Astrocyte (in vitro differentiated cells and primary cell): Measurements from ENCODE around the gene PGP. TPM values are rescaled to one million over a fixed set of nuclear protein-coding genes. Genes with fewer than 3 reads are reported as not detected.

Experiments used
- DNase-seq: peaks from one replicate; pipeline ENCODE4 v3.0.0-alpha.2; 2010; ENCODE audit warnings: low read depth
- FAIRE-seq: peaks from 2 replicates; lab custom pipeline; 2011; peaks lifted over from hg19 to GRCh38; lab: Jason Lieb, UNC
- H2AFZ ChIP-seq: 2 replicates; pipeline ENCODE4 v1.6.0; 2012; ENCODE audit warnings: low read depth, low read length, inconsistent platforms
- H3K27ac ChIP-seq: 2 replicates; pipeline ENCODE4 v1.5.1; 2011; ENCODE audit warnings: low read depth, low read length, inconsistent platforms
- H3K27me3 ChIP-seq: 2 replicates; pipeline ENCODE4 v1.6.0; 2011; ENCODE audit warnings: low read length, inconsistent platforms; ENCODE audit not compliant: insufficient read depth
- H3K36me3 ChIP-seq: 2 replicates; pipeline ENCODE4 v1.5.1; 2011; ENCODE audit warnings: low read length, inconsistent platforms; ENCODE audit not compliant: insufficient read depth
- H3K4me1 ChIP-seq: 2 replicates; pipeline ENCODE4 v1.5.1; 2011; ENCODE audit warnings: low read length, inconsistent platforms; ENCODE audit not compliant: insufficient read depth
- H3K4me2 ChIP-seq: 2 replicates; pipeline ENCODE4 v1.6.0; 2012; ENCODE audit warnings: low read length, inconsistent platforms
- H3K4me3 ChIP-seq: 2 replicates; pipeline ENCODE4 v1.5.1; 2011; ENCODE audit warnings: low read depth, mild to moderate bottlenecking, low read length, inconsistent platforms; ENCODE audit not compliant: insufficient read depth
- H3K79me2 ChIP-seq: 2 replicates; pipeline ENCODE4 v1.6.0; 2012; ENCODE audit warnings: mild to moderate bottlenecking, low read length, inconsistent platforms; ENCODE audit not compliant: insufficient read depth
- H3K9ac ChIP-seq: 2 replicates; pipeline ENCODE4 v1.6.0; 2012; ENCODE audit warnings: mild to moderate bottlenecking, low read length, inconsistent platforms
- H3K9me3 ChIP-seq: 2 replicates; pipeline ENCODE4 v1.5.1; 2012; ENCODE audit warnings: low read depth, mild to moderate bottlenecking, low read length, inconsistent platforms; ENCODE audit not compliant: insufficient read depth
- H4K20me1 ChIP-seq: 2 replicates; pipeline ENCODE4 v1.6.0; 2012; ENCODE audit warnings: low read length, inconsistent platforms; ENCODE audit not compliant: insufficient read depth
- H3K27ac Mint-ChIP-seq: one replicate; pipeline ENCODE4 v1.8.0; 2021; ENCODE audit warnings: mild to moderate bottlenecking, mixed read lengths; ENCODE audit not compliant: unreplicated experiment
- H3K27me3 Mint-ChIP-seq: one replicate; pipeline ENCODE4 v1.8.0; 2021; ENCODE audit warnings: low read depth, mixed read lengths; ENCODE audit not compliant: unreplicated experiment
- H3K36me3 Mint-ChIP-seq: one replicate; pipeline ENCODE4 v1.8.0; 2021; ENCODE audit warnings: low read depth, mixed read lengths; ENCODE audit not compliant: unreplicated experiment
- H3K4me1 Mint-ChIP-seq: one replicate; pipeline ENCODE4 v1.8.0; 2021; ENCODE audit warnings: low read depth, mixed read lengths; ENCODE audit not compliant: unreplicated experiment
- H3K4me3 Mint-ChIP-seq: one replicate; pipeline ENCODE4 v1.8.0; 2021; ENCODE audit warnings: mild to moderate bottlenecking, moderate library complexity, mixed read lengths; ENCODE audit not compliant: unreplicated experiment
- H3K9me3 Mint-ChIP-seq: one replicate; pipeline ENCODE4 v1.8.0; 2021; ENCODE audit warnings: mild to moderate bottlenecking, mixed read lengths; ENCODE audit not compliant: unreplicated experiment
- EZH2 ChIP-seq: IDR thresholded peaks from 2 replicates; pipeline ENCODE4 v1.6.1; 2012; ENCODE audit warnings: mild to moderate bottlenecking, low read length, inconsistent platforms; ENCODE audit not compliant: insufficient read depth
- total RNA-seq: library from RNA; stranded (reverse); gene quantifications from 2 replicates; pipeline ENCODE4 v1.2.1, GENCODE V29; 2021
- TF ChIP-seq, protein P1 (sequence below): IDR thresholded peaks from 2 replicates; pipeline ENCODE4 v1.5.1; 2011; ENCODE audit warnings: low read depth, mild to moderate bottlenecking, inconsistent platforms, low read length, moderate library complexity; ENCODE audit not compliant: insufficient read depth

Gene PGP
- total RNA-seq, 1 donor from 2014 or later: 21.1 TPM

DNA sequence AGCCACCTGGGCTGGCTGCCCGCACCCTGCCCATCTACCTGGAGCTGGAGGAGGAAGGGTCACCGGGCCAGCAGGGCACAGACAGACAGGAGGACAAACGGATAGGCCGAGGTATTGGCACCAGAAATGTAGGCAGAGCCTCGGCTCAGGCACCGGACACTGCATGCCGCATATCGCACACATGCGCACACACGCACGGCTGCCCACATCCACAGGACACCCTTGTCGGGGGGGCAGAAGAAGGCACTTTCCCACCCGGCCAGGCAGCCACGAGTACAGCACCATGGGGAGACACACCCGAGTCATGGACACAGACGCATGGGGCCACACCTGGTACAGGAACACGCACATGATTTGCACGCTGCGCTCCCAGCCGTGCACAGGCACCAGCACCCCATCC is 32.7 kb downstream of the PGP start:
- no peaks in the 10 kb centered on the region for H3K9me3 Mint-ChIP-seq

DNA sequence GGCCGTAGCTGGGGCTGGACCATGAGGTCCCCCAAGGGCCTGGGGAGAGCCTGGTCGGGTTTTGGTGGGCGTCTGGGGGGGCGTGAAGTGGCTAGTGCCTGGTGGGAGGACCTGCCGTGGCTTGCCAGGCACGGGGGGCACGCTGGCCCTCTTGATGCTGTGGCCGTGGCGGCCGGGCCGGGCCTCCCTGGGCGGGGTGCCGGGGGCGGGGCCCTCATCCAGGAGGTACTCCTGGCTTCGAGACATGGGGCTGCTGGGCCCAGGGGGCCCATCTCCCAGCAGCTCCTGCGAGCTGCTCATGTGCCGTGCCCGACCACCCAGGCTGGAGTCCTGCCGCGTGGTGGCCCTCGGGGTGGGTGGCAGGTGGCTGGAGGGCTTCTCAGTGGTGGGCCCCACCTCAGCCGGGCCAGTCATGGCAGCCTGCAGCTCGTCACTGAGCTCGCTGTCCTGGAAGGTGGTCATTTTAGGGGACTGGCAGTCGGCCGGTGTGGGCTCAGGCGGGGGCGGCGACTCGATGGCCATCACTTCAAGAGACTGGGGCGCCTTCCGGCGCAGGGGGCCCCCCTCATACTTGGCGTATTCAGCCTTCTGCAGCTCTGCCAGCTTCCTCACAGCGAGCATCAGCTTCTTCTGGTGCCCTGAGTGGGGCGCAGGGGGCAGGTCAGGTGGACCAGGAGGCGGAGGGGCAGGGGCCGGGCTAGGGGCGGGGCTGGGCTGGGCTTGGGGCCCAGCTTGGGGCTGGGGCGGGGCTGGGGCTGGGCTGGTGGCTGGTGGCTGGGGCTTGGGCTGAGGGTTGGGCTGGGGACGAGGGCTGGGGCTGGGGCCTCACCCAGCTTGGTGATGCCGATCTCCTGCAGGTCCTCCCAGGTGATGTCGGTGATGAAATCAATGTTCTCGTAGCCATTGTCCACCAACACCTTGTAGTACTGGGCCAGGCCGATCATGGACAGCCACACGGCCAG is 33.4 kb downstream of the PGP start:
- H3K4me3 Mint-ChIP-seq: no peak overlapping the region
- H2AFZ ChIP-seq: no peak overlapping the region
- no peaks in the 10 kb centered on the region for H3K4me1 ChIP-seq
- H3K4me3 ChIP-seq: no peak overlapping the region
- no peaks in the 10 kb centered on the region for H3K9me3 Mint-ChIP-seq
- H3K27ac Mint-ChIP-seq: no peak overlapping the region
- H3K9me3 ChIP-seq: no peaks in the 10 kb centered on the region
- H3K4me1 Mint-ChIP-seq: no peaks in the 10 kb centered on the region
- TF ChIP-seq, protein P1, sequence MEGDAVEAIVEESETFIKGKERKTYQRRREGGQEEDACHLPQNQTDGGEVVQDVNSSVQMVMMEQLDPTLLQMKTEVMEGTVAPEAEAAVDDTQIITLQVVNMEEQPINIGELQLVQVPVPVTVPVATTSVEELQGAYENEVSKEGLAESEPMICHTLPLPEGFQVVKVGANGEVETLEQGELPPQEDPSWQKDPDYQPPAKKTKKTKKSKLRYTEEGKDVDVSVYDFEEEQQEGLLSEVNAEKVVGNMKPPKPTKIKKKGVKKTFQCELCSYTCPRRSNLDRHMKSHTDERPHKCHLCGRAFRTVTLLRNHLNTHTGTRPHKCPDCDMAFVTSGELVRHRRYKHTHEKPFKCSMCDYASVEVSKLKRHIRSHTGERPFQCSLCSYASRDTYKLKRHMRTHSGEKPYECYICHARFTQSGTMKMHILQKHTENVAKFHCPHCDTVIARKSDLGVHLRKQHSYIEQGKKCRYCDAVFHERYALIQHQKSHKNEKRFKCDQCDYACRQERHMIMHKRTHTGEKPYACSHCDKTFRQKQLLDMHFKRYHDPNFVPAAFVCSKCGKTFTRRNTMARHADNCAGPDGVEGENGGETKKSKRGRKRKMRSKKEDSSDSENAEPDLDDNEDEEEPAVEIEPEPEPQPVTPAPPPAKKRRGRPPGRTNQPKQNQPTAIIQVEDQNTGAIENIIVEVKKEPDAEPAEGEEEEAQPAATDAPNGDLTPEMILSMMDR: no peak
- TF ChIP-seq EZH2: no peak
- DNase-seq: no peak
- H3K36me3 ChIP-seq: no peaks in the 10 kb centered on the region
- H3K27ac ChIP-seq: no peak overlapping the region
- H3K27me3 Mint-ChIP-seq: peaks cover 3% of the 10 kb centered on the region
- no peaks in the 10 kb centered on the region for H3K79me2 ChIP-seq
- H3K4me2 ChIP-seq: no peak overlapping the region
- H3K27me3 ChIP-seq: no peaks in the 10 kb centered on the region
- no peak overlapping the region for H3K9ac ChIP-seq
- peaks cover 2% of the 10 kb centered on the region for H3K36me3 Mint-ChIP-seq
- no peaks in the 10 kb centered on the region for H4K20me1 ChIP-seq
- FAIRE-seq: no peak

More for the DNA sequence above, 32.7 kb downstream of the PGP start:
- Histone ChIP-seq H2AFZ (no peak overlapping the region), H3K4me3 (no peak overlapping the region), H3K9ac (no peak overlapping the region), H4K20me1 (no peaks in the 10 kb centered on the region), H3K4me2 (no peak overlapping the region), H3K27me3 (no peaks in the 10 kb centered on the region), H3K27ac (no peak overlapping the region), H3K79me2 (no peaks in the 10 kb centered on the region), H3K9me3 (no peaks in the 10 kb centered on the region), H3K36me3 (no peaks in the 10 kb centered on the region), H3K4me1 (no peaks in the 10 kb centered on the region)
- Mint-ChIP-seq H3K36me3 (peaks cover 2% of the 10 kb centered on the region), H3K27ac (no peak overlapping the region), H3K4me3 (no peak overlapping the region), H3K27me3 (peaks cover 3% of the 10 kb centered on the region), H3K4me1 (no peaks in the 10 kb centered on the region)
- TF ChIP-seq, protein P1: no peak
- no peak for TF ChIP-seq EZH2
- DNase-seq (no peak), FAIRE-seq (no peak)

DNA sequence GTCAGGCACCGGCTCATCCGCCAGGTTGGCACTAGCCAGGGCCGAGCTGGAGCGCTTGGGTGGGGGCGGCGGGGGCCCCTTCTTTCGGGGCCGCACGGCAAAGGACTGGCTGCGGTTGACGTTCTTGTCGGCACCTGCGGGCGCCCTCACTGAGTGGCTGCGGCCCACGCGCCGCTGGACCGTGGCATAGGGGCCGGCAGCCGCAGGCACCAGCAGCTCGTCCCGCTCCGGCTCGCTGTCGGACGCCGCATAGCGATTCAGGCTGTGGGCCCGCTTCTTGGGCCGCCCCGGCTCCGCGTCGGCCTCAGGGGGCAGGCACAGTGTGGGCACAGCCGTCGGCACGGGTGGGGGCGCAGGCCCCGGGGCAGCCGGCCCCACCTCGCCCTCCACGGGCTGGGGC is 34.2 kb downstream of the PGP start:
- Histone ChIP-seq H3K4me2 (no peak overlapping the region), H3K27me3 (no peaks in the 10 kb centered on the region), H3K9ac (no peak overlapping the region), H3K4me1 (no peaks in the 10 kb centered on the region), H3K9me3 (no peaks in the 10 kb centered on the region), H3K36me3 (no peaks in the 10 kb centered on the region), H3K79me2 (no peaks in the 10 kb centered on the region), H4K20me1 (peaks cover 2% of the 10 kb centered on the region), H3K4me3 (no peak overlapping the region), H3K27ac (no peak overlapping the region), H2AFZ (no peak overlapping the region)
- H3K27ac Mint-ChIP-seq: no peak overlapping the region
- peaks cover 5% of the 10 kb centered on the region for H3K36me3 Mint-ChIP-seq
- DNase-seq (no peak), FAIRE-seq (no peak)
- H3K4me1 Mint-ChIP-seq: no peaks in the 10 kb centered on the region
- no peak for TF ChIP-seq EZH2
- H3K9me3 Mint-ChIP-seq: no peaks in the 10 kb centered on the region
- H3K27me3 Mint-ChIP-seq: no peaks in the 10 kb centered on the region
- H3K4me3 Mint-ChIP-seq: no peak overlapping the region
